ENCODE results near the gene LSAMP.

DNA sequence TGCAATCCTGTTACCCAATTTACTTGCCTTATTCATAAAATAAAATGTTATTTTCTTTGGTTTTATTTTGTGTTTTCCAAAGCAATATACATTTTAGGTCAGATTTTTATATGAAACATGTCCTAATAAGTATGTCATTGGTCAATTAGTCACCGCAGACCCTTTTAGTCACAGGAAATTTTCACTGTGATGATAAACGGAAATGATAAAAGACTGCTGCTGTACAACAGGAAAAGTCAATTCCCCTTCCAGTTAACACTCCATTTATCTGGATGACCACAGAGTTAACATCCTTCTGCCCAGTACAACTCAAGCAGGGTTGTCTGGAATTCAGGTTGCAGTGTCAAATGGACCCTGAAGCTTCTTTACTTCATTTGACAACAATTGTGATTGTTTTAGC lies 175.2 kb downstream of the LSAMP start:
- TF ChIP-seq, protein P1, sequence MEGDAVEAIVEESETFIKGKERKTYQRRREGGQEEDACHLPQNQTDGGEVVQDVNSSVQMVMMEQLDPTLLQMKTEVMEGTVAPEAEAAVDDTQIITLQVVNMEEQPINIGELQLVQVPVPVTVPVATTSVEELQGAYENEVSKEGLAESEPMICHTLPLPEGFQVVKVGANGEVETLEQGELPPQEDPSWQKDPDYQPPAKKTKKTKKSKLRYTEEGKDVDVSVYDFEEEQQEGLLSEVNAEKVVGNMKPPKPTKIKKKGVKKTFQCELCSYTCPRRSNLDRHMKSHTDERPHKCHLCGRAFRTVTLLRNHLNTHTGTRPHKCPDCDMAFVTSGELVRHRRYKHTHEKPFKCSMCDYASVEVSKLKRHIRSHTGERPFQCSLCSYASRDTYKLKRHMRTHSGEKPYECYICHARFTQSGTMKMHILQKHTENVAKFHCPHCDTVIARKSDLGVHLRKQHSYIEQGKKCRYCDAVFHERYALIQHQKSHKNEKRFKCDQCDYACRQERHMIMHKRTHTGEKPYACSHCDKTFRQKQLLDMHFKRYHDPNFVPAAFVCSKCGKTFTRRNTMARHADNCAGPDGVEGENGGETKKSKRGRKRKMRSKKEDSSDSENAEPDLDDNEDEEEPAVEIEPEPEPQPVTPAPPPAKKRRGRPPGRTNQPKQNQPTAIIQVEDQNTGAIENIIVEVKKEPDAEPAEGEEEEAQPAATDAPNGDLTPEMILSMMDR (IDR thresholded peaks at IDR 0.05; ENCODE audit: extremely low read depth in 1 of 2, insufficient read depth in 1 of 2, low read depth in 1 of 2, low read length in 2 of 2) = no peak
- TF ChIP-seq, protein P2, sequence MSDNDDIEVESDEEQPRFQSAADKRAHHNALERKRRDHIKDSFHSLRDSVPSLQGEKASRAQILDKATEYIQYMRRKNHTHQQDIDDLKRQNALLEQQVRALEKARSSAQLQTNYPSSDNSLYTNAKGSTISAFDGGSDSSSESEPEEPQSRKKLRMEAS (IDR thresholded peaks at IDR 0.05; ENCODE audit: insufficient read depth, insufficient read length) = no peak
- TF ChIP-seq FOS (IDR thresholded peaks at IDR 0.05; ENCODE audit: borderline replicate concordance, insufficient read depth, low read length) (peak; percentile 71), POLR2AphosphoS5 (IDR thresholded peaks at IDR 0.05; ENCODE audit: insufficient read depth, low read depth, low read length) (no peak), POLR2A (IDR thresholded peaks at IDR 0.05; ENCODE audit: low read depth, low read length) (no peak), EZH2 (IDR thresholded peaks at IDR 0.05; ENCODE audit: borderline replicate concordance, low read depth, low read length, severe bottlenecking) (no peak), JUN (IDR thresholded peaks at IDR 0.05; ENCODE audit: borderline replicate concordance, insufficient read depth, insufficient read length, low read depth) (no peak), MYC (IDR thresholded peaks at IDR 0.05; ENCODE audit: low read depth, low read length) (no peak), GATA2 (IDR thresholded peaks at IDR 0.05; ENCODE audit: insufficient read depth, insufficient read length, low read depth, low read length) (peak; percentile 79)
